H9 (cell line): ENCODE data around the gene CD1B. TPM values are rescaled to one million over a fixed set of nuclear protein-coding genes. Genes with fewer than 3 reads are reported as not detected.

ENCODE experiments used
- DNase-seq: peaks from one replicate; pipeline ENCODE4 v3.0.0-alpha.2; 2017
- H2AFZ ChIP-seq: one replicate; pipeline ENCODE4 v1.6.1; 2013; ENCODE audit warnings: mild to moderate bottlenecking, low read length, control low read depth, moderate library complexity
- H2AK5ac ChIP-seq: 2 replicates; pipeline ENCODE4 v1.6.1; 2013; ENCODE audit warnings: low read length, control low read depth, mixed read lengths; ENCODE audit not compliant: insufficient read length
- H2BK120ac ChIP-seq: one replicate; pipeline ENCODE4 v1.6.1; 2013; ENCODE audit warnings: low read depth, mild to moderate bottlenecking, low read length, control low read depth, inconsistent platforms; ENCODE audit not compliant: poor library complexity, severe bottlenecking
- H2BK12ac ChIP-seq: 2 replicates; pipeline ENCODE4 v1.6.1; 2013; ENCODE audit warnings: low read length, control low read depth, mixed read lengths, low read depth; ENCODE audit not compliant: insufficient read length
- H2BK15ac ChIP-seq: 2 replicates; pipeline ENCODE4 v1.6.1; 2013; ENCODE audit warnings: low read depth, low read length, control low read depth
- H2BK20ac ChIP-seq: one replicate; pipeline ENCODE4 v1.6.1; 2013; ENCODE audit warnings: low read depth, mild to moderate bottlenecking, low read length, control low read depth, inconsistent platforms; ENCODE audit not compliant: poor library complexity, severe bottlenecking
- H2BK5ac ChIP-seq: 2 replicates; pipeline ENCODE4 v1.6.1; 2013; ENCODE audit warnings: low read length, control low read depth, mixed read lengths; ENCODE audit not compliant: insufficient read length
- H3K14ac ChIP-seq: 2 replicates; pipeline ENCODE4 v1.6.1; 2013; ENCODE audit warnings: low read length, control low read depth; ENCODE audit not compliant: insufficient read depth
- H3K18ac ChIP-seq: 2 replicates; pipeline ENCODE4 v1.6.1; 2013; ENCODE audit warnings: low read depth, mild to moderate bottlenecking, mixed read lengths, low read length, control low read depth; ENCODE audit not compliant: insufficient read length
- H3K23ac ChIP-seq: 2 replicates; pipeline ENCODE4 v1.6.1; 2013; ENCODE audit warnings: low read length, control low read depth, mixed read lengths, low read depth; ENCODE audit not compliant: insufficient read length
- H3K23me2 ChIP-seq: 2 replicates; pipeline ENCODE4 v1.6.1; 2013; ENCODE audit warnings: low read depth, mild to moderate bottlenecking, mixed read lengths, low read length, control low read depth; ENCODE audit not compliant: insufficient read length, poor library complexity, severe bottlenecking
- H3K27ac ChIP-seq: 2 replicates; pipeline ENCODE4 v1.5.1; 2013; ENCODE audit warnings: low read length, control low read depth, mixed read lengths, low read depth; ENCODE audit not compliant: insufficient read length
- H3K27me3 ChIP-seq: 2 replicates; pipeline ENCODE4 v1.6.1; 2013; ENCODE audit warnings: low read length, control low read depth, inconsistent platforms; ENCODE audit not compliant: insufficient read depth
- H3K4ac ChIP-seq: 2 replicates; pipeline ENCODE4 v1.6.1; 2013; ENCODE audit warnings: low read depth, mild to moderate bottlenecking, control low read depth, inconsistent platforms, low read length, moderate library complexity
- H3K4me1 ChIP-seq: 2 replicates; pipeline ENCODE4 v1.6.1; 2013; ENCODE audit warnings: low read length, control low read depth, inconsistent platforms; ENCODE audit not compliant: insufficient read depth
- H3K4me2 ChIP-seq: 2 replicates; pipeline ENCODE4 v1.6.1; 2013; ENCODE audit warnings: low read length, control low read depth, mixed read lengths; ENCODE audit not compliant: insufficient read length, insufficient read depth
- H3K56ac ChIP-seq: 2 replicates; pipeline ENCODE4 v1.6.1; 2013; ENCODE audit warnings: low read depth, mild to moderate bottlenecking, mixed read lengths, low read length, control low read depth; ENCODE audit not compliant: insufficient read length
- H3K79me1 ChIP-seq: 2 replicates; pipeline ENCODE4 v1.6.1; 2013; ENCODE audit warnings: low read depth, mild to moderate bottlenecking, moderate library complexity, low read length, control low read depth, inconsistent platforms; ENCODE audit not compliant: insufficient read depth, poor library complexity, severe bottlenecking
- H3K79me2 ChIP-seq: 2 replicates; pipeline ENCODE4 v1.6.1; 2013; ENCODE audit warnings: low read length, control low read depth, inconsistent platforms; ENCODE audit not compliant: insufficient read depth
- H3K9ac ChIP-seq: 2 replicates; pipeline ENCODE4 v1.6.1; 2013; ENCODE audit warnings: low read length, control low read depth, mixed read lengths; ENCODE audit not compliant: insufficient read length; ENCODE audit errors: extremely low read depth
- H3K9me3 ChIP-seq: one replicate; pipeline ENCODE4 v1.6.1; 2013; ENCODE audit warnings: low read depth, low read length, inconsistent platforms; ENCODE audit not compliant: control insufficient read depth
- H3T11ph ChIP-seq: one replicate; pipeline ENCODE4 v1.6.1; 2013; ENCODE audit warnings: mild to moderate bottlenecking, low read length, control low read depth, inconsistent platforms
- H4K20me1 ChIP-seq: one replicate; pipeline ENCODE4 v1.6.1; 2013; ENCODE audit not compliant: control insufficient read depth, insufficient read length, insufficient read depth
- H4K5ac ChIP-seq: 2 replicates; pipeline ENCODE4 v1.6.1; 2013; ENCODE audit warnings: low read depth, mild to moderate bottlenecking, mixed read lengths, low read length, control low read depth; ENCODE audit not compliant: insufficient read length
- H4K8ac ChIP-seq: replicated peaks from 2 replicates; pipeline ENCODE4 v1.6.1; 2013; ENCODE audit warnings: low read length, control low read depth, mixed read lengths, low read depth; ENCODE audit not compliant: insufficient read length
- H4K91ac ChIP-seq: 2 replicates; pipeline ENCODE4 v1.6.1; 2013; ENCODE audit warnings: low read depth, mild to moderate bottlenecking, moderate library complexity, mixed read lengths, low read length, control low read depth; ENCODE audit not compliant: insufficient read length
- H3K27ac Mint-ChIP-seq, 3 experiments: 2 replicates in 2 of 3; 3 replicates in 1 of 3; pipeline ENCODE4 v1.8.0; 2020 to 2021; ENCODE audit warnings: mixed read lengths in 3 of 3, mild to moderate bottlenecking in 1 of 3, moderate library complexity in 1 of 3
- H3K27me3 Mint-ChIP-seq: 2 replicates; pipeline ENCODE4 v1.8.0; 2021; ENCODE audit warnings: low read depth, mild to moderate bottlenecking, moderate library complexity, mixed read lengths
- H3K36me3 Mint-ChIP-seq, 3 experiments: 2 replicates in 2 of 3; 3 replicates in 1 of 3; pipeline ENCODE4 v1.8.0; 2020 to 2021; ENCODE audit warnings: low read depth in 3 of 3, mixed read lengths in 3 of 3; ENCODE audit not compliant: insufficient read depth in 1 of 3
- H3K4me1 Mint-ChIP-seq, 2 experiments: 2 replicates each; pipeline ENCODE4 v1.8.0; 2020; ENCODE audit warnings: mixed read lengths in 2 of 2
- H3K4me3 Mint-ChIP-seq, 2 experiments: 2 replicates in 1 of 2; 3 replicates in 1 of 2; pipeline ENCODE4 v1.8.0; 2020 to 2021; ENCODE audit warnings: mild to moderate bottlenecking in 2 of 2, mixed read lengths in 2 of 2, moderate library complexity in 1 of 2
- H3K9me3 Mint-ChIP-seq, 2 experiments: 2 replicates in 1 of 2; 3 replicates in 1 of 2; pipeline ENCODE4 v1.8.0; 2020; ENCODE audit warnings: mild to moderate bottlenecking in 2 of 2, mixed read lengths in 2 of 2, moderate library complexity in 1 of 2
- CTCF ChIP-seq: fragments of 200-600 bp; sonication (generic); conservative IDR thresholded peaks from 3 replicates; pipeline ENCODE4 v1.8.0; 2021; ENCODE audit warnings: antibody characterized with exemption, mild to moderate bottlenecking
- total RNA-seq: library from RNA; stranded (reverse); gene quantifications from 2 replicates; pipeline ENCODE4 v1.2.1, GENCODE V29; 2021

The CD1B gene
- total RNA-seq, 1 experiment from 2014 or later: not detected

- Histone ChIP-seq H3K9ac (no peak overlapping the region), H3K27ac (no peak overlapping the region), H4K91ac (no peak overlapping the region), H4K8ac (no peak overlapping the region), H4K20me1 (no peaks in the 10 kb centered on the region), H2AK5ac (no peak overlapping the region), H3K9me3 (no peaks in the 10 kb centered on the region), H2BK15ac (no peak overlapping the region), H2BK120ac (no peak overlapping the region), H3T11ph (no peak overlapping the region), H3K79me1 (no peaks in the 10 kb centered on the region), H3K23ac (no peak overlapping the region), H2BK5ac (no peak overlapping the region), H2BK12ac (no peak overlapping the region), H3K27me3 (no peaks in the 10 kb centered on the region), H3K18ac (no peak overlapping the region), H3K14ac (no peak overlapping the region), H3K56ac (no peak overlapping the region), H3K4ac (no peak overlapping the region), H3K4me2 (no peak overlapping the region), H2BK20ac (no peak overlapping the region), H3K23me2 (no peaks in the 10 kb centered on the region), H4K5ac (no peak overlapping the region), H2AFZ (no peak overlapping the region), H3K79me2 (no peaks in the 10 kb centered on the region), H3K4me1 (no peaks in the 10 kb centered on the region)
- Mint-ChIP-seq H3K27me3 (no peaks in the 10 kb centered on the region; the same call in 1 of the 2 replicates), H3K9me3 (peaks cover 0 to 3% of the 10 kb centered on the region in 2 experiments; a peak in 1 of 5 replicates), H3K27ac (no peak overlapping the region; a peak in 1 of 7 replicates), H3K4me1 (no peaks in the 10 kb centered on the region), H3K4me3 (no peak overlapping the region), H3K36me3 (no peaks in the 10 kb centered on the region)
- DNase-seq: no peak
- no peak for TF ChIP-seq CTCF
These were observed 35.5 kb upstream of the CD1B start for GRCh38 chr1:158366783-158367182.
